HepG2 (cell line): ENCODE data around the gene AP4S1. TPM values are rescaled to one million over a fixed set of nuclear protein-coding genes. Genes with fewer than 3 reads are reported as not detected.

Experiments
- BORCS8-MEF2B ChIP-seq: sonication (generic); formaldehyde crosslinking; IDR thresholded peaks from 2 replicates; pipeline ENCODE4 v1.8.0; 2022; ENCODE audit warnings: mild to moderate bottlenecking, missing genetic modification reagents
- HNF4A ChIP-seq: sonication (generic); formaldehyde crosslinking; IDR thresholded peaks from 2 replicates; pipeline ENCODE4 v1.4.0; 2020; ENCODE audit warnings: missing genetic modification reagents
- MAFK ChIP-seq, 2 experiments: IDR thresholded peaks in 1 of 2; conservative IDR thresholded peaks in 1 of 2; 2 replicates each; pipeline ENCODE4 v1.6.1; 2011; ENCODE audit warnings: improper control_type of control experiment in 2 of 2, low read length in 2 of 2
- MEIS1 ChIP-seq: sonication (generic); formaldehyde crosslinking; IDR thresholded peaks from 2 replicates; pipeline ENCODE4 v1.9.0; 2021; ENCODE audit warnings: mild to moderate bottlenecking, missing genetic modification reagents, moderate library complexity, borderline replicate concordance
- POGZ ChIP-seq: sonication (generic); formaldehyde crosslinking; IDR thresholded peaks from 2 replicates; pipeline ENCODE4 v1.4.0; 2020; ENCODE audit warnings: mild to moderate bottlenecking, missing genetic modification reagents
- TBX3 ChIP-seq: fragments of 450-650 bp; IDR thresholded peaks from 2 replicates; pipeline ENCODE4 v1.6.1; 2017; ENCODE audit warnings: antibody characterized with exemption, mild to moderate bottlenecking, inconsistent platforms, borderline replicate concordance
- ZNF777 ChIP-seq: sonication (generic); formaldehyde crosslinking; IDR thresholded peaks from 2 replicates; pipeline ENCODE4 v1.4.0; 2020; ENCODE audit warnings: missing genetic modification reagents
- polyA plus RNA-seq, 8 experiments: library from polyadenylated mRNA; depleted of rRNA in 3 of 8; stranded (reverse) in 7 of 8; unstranded in 1 of 8; fragments of >200 nt; fragmentation: Illumina TruSeq in 4 of 8; extraction: Trizol in 4 of 8; gene quantifications; 2 replicates each; pipeline versions ENCODE4 v1.2.1 to v1.2.3, GENCODE V29; 2011 to 2016; ENCODE audit warnings: low read depth in 4 of 8, missing spikeins in 1 of 8, mixed read lengths in 1 of 8; ENCODE audit not compliant: insufficient read depth in 1 of 8
- total RNA-seq, 5 experiments: library from RNA; depleted of rRNA; stranded (reverse); fragments of >200 nt; fragmentation: Illumina TruSeq; extraction: Trizol; gene quantifications; 2 replicates each; pipeline ENCODE4 v1.2.3, GENCODE V29; 2016; ENCODE audit warnings: low read depth in 1 of 5
- TF ChIP-seq, protein P1 (sequence below): sonication (generic); formaldehyde crosslinking; IDR thresholded peaks from 2 replicates; pipeline ENCODE4 v1.5.1; 2020; ENCODE audit warnings: missing genetic modification reagents, mild to moderate bottlenecking, borderline replicate concordance
- TF ChIP-seq, protein P2 (sequence below): sonication (generic); formaldehyde crosslinking; IDR thresholded peaks from 2 replicates; pipeline ENCODE4 v1.8.0; 2022; ENCODE audit warnings: missing genetic modification reagents, mild to moderate bottlenecking, inconsistent platforms, borderline replicate concordance
- TF ChIP-seq, protein P3 (sequence below): sonication (generic); formaldehyde crosslinking; IDR thresholded peaks from 2 replicates; pipeline ENCODE4 v1.4.0; 2020; ENCODE audit warnings: missing genetic modification reagents, borderline replicate concordance
- TF ChIP-seq, protein P4 (sequence below): IDR thresholded peaks from 2 replicates; pipeline ENCODE4 v1.6.1; 2016; ENCODE audit warnings: low read depth, borderline replicate concordance
- TF ChIP-seq, protein P5 (sequence below): IDR thresholded peaks from 2 replicates; pipeline ENCODE4 v1.6.1; 2016; ENCODE audit warnings: low read depth
- TF ChIP-seq, protein P6 (sequence below): fragments of 450-650 bp; IDR thresholded peaks from 2 replicates; pipeline ENCODE4 v1.6.1; 2017; ENCODE audit warnings: mild to moderate bottlenecking

The AP4S1 gene
- total and polyA plus RNA-seq, 2 of the 13 experiments (the other 11 are each of a cell fraction or from before 2014, with no cell fraction given): 3.9 to 21.1 TPM

DNA sequence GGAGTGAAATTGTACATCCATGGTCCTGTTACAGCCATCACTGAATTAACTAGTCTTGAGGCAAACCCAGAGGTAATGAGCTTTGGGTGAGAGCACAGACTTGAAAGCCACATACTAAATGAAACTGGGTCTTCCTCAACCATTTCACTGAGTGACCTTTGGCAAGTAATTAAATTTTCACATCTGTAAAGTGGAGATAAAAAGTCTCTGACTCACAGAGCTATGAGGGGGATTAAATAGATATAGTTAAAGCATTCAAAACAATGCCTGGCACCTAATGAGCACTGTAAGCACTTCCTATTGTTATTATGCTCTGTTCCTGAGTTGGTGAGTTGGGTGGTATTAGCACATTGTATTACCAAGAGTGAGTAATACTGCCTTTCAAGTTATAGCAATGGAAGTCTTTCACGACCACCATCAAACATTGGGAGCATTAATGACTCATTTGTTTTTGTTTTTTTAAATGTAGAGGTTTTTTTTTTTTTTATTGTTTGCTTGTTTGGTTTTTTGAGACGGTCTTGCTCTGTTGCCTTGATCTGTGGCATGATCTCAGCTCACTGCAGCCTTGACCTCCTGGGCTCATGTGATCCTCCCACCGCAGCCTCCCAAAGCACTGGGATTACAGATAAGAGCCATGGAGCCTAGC is 13.2 kb downstream of the AP4S1 start (continued):
- TF ChIP-seq, protein P1, sequence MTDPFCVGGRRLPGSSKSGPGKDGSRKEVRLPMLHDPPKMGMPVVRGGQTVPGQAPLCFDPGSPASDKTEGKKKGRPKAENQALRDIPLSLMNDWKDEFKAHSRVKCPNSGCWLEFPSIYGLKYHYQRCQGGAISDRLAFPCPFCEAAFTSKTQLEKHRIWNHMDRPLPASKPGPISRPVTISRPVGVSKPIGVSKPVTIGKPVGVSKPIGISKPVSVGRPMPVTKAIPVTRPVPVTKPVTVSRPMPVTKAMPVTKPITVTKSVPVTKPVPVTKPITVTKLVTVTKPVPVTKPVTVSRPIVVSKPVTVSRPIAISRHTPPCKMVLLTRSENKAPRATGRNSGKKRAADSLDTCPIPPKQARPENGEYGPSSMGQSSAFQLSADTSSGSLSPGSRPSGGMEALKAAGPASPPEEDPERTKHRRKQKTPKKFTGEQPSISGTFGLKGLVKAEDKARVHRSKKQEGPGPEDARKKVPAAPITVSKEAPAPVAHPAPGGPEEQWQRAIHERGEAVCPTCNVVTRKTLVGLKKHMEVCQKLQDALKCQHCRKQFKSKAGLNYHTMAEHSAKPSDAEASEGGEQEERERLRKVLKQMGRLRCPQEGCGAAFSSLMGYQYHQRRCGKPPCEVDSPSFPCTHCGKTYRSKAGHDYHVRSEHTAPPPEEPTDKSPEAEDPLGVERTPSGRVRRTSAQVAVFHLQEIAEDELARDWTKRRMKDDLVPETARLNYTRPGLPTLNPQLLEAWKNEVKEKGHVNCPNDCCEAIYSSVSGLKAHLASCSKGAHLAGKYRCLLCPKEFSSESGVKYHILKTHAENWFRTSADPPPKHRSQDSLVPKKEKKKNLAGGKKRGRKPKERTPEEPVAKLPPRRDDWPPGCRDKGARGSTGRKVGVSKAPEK (CRISPR knock-in tag): 0 out of 2 replicates have a peak, but pooled peaks have one; percentile 21
- TF ChIP-seq, protein P2, sequence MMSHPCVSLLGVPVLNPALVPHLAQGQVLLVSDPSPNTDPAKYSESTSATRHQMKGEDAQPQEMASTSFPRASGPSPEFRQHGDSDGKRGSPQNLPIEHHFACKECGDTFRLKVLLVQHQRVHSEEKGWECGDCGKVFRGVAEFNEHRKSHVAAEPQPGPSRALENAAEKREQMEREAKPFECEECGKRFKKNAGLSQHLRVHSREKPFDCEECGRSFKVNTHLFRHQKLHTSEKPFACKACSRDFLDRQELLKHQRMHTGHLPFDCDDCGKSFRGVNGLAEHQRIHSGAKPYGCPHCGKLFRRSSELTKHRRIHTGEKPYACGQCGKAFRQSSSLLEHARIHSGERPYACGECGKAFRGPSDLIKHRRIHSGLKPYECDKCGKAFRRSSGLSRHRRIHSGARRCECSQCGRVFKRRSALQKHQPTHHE (CRISPR knock-in tag): no peak
- TF ChIP-seq HNF4A (CRISPR knock-in tag): peak; percentile 40
- TF ChIP-seq MEIS1 (CRISPR knock-in tag): no peak
- TF ChIP-seq, protein P3, sequence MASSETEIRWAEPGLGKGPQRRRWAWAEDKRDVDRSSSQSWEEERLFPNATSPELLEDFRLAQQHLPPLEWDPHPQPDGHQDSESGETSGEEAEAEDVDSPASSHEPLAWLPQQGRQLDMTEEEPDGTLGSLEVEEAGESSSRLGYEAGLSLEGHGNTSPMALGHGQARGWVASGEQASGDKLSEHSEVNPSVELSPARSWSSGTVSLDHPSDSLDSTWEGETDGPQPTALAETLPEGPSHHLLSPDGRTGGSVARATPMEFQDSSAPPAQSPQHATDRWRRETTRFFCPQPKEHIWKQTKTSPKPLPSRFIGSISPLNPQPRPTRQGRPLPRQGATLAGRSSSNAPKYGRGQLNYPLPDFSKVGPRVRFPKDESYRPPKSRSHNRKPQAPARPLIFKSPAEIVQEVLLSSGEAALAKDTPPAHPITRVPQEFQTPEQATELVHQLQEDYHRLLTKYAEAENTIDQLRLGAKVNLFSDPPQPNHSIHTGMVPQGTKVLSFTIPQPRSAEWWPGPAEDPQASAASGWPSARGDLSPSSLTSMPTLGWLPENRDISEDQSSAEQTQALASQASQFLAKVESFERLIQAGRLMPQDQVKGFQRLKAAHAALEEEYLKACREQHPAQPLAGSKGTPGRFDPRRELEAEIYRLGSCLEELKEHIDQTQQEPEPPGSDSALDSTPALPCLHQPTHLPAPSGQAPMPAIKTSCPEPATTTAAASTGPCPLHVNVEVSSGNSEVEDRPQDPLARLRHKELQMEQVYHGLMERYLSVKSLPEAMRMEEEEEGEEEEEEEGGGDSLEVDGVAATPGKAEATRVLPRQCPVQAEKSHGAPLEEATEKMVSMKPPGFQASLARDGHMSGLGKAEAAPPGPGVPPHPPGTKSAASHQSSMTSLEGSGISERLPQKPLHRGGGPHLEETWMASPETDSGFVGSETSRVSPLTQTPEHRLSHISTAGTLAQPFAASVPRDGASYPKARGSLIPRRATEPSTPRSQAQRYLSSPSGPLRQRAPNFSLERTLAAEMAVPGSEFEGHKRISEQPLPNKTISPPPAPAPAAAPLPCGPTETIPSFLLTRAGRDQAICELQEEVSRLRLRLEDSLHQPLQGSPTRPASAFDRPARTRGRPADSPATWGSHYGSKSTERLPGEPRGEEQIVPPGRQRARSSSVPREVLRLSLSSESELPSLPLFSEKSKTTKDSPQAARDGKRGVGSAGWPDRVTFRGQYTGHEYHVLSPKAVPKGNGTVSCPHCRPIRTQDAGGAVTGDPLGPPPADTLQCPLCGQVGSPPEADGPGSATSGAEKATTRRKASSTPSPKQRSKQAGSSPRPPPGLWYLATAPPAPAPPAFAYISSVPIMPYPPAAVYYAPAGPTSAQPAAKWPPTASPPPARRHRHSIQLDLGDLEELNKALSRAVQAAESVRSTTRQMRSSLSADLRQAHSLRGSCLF: 0 out of 2 replicates have a peak, but pooled peaks have one; percentile 48
- 0 out of 4 replicates have a peak, but pooled peaks of 1 of the 2 experiments have one; percentile 9 for TF ChIP-seq MAFK (conservative IDR thresholded peaks at IDR 0.05 in 1 of 2, IDR thresholded peaks at IDR 0.05 in 1 of 2; ENCODE audit: low read length in 2 of 2)
- TF ChIP-seq, protein P4, sequence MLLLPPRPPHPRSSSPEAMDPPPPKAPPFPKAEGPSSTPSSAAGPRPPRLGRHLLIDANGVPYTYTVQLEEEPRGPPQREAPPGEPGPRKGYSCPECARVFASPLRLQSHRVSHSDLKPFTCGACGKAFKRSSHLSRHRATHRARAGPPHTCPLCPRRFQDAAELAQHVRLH (CRISPR knock-in tag): 0 out of 2 replicates have a peak, but pooled peaks have one; percentile 52
- TF ChIP-seq, protein P5, sequence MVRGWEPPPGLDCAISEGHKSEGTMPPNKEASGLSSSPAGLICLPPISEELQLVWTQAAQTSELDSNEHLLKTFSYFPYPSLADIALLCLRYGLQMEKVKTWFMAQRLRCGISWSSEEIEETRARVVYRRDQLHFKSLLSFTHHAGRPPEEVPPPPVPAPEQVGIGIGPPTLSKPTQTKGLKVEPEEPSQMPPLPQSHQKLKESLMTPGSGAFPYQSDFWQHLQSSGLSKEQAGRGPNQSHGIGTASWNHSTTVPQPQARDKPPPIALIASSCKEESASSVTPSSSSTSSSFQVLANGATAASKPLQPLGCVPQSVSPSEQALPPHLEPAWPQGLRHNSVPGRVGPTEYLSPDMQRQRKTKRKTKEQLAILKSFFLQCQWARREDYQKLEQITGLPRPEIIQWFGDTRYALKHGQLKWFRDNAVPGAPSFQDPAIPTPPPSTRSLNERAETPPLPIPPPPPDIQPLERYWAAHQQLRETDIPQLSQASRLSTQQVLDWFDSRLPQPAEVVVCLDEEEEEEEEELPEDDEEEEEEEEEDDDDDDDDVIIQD (CRISPR knock-in tag): peak; percentile 76
- TF ChIP-seq BORCS8-MEF2B: no peak
- 0 out of 2 replicates have a peak, but pooled peaks have one; percentile 28 for TF ChIP-seq ZNF777 (CRISPR knock-in tag)
- TF ChIP-seq TBX3: 0 out of 2 replicates have a peak, but pooled peaks have one; percentile 5
- TF ChIP-seq, protein P6, sequence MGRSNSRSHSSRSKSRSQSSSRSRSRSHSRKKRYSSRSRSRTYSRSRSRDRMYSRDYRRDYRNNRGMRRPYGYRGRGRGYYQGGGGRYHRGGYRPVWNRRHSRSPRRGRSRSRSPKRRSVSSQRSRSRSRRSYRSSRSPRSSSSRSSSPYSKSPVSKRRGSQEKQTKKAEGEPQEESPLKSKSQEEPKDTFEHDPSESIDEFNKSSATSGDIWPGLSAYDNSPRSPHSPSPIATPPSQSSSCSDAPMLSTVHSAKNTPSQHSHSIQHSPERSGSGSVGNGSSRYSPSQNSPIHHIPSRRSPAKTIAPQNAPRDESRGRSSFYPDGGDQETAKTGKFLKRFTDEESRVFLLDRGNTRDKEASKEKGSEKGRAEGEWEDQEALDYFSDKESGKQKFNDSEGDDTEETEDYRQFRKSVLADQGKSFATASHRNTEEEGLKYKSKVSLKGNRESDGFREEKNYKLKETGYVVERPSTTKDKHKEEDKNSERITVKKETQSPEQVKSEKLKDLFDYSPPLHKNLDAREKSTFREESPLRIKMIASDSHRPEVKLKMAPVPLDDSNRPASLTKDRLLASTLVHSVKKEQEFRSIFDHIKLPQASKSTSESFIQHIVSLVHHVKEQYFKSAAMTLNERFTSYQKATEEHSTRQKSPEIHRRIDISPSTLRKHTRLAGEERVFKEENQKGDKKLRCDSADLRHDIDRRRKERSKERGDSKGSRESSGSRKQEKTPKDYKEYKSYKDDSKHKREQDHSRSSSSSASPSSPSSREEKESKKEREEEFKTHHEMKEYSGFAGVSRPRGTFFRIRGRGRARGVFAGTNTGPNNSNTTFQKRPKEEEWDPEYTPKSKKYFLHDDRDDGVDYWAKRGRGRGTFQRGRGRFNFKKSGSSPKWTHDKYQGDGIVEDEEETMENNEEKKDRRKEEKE: no peak
- peak; percentile 88 for TF ChIP-seq POGZ (CRISPR knock-in tag)
